ENCODE measurements around the gene PCDHB8.
A peak's percentile ranks its signal among the peaks of the same experiment; 100 is the strongest.
"Not testable (repeated sequence)": the region's sequence is repeated elsewhere in the genome, so short reads cannot be mapped to it uniquely, and the experiment has no call there.

Gene PCDHB8

GRCh38 chr5:141180313-141180712, 2.7 kb downstream of the PCDHB8 start:
- TF ChIP-seq CTCF (conservative IDR thresholded peaks at IDR 0.05; ENCODE audit: low read depth, low read length): no peak
- H3K27me3 ChIP-seq (ENCODE audit: insufficient read depth, low read depth): no peaks in the 10 kb centered on the region

GRCh38 chr5:141182248-141182647, 4.7 kb downstream of the PCDHB8 start, which contains the start of gene PCDHB16:
Gene PCDHB16, plus strand, starts transcription at chr5:141182387. Its CDS starts 173 bp downstream, at chr5:141182560.
- Histone ChIP-seq H3K36me3 (ENCODE audit: insufficient read depth) (no peaks in the 10 kb centered on the region), H3K4me3 (IDR thresholded peaks at IDR 0.05; ENCODE audit: insufficient read depth, low read depth, low read length) (no peak within 1 kb of the TSS), H3K79me2 (ENCODE audit: insufficient read depth, low read depth) (no peaks in the 10 kb centered on the region), H3K27me3 (ENCODE audit: insufficient read depth, low read depth) (no peaks in the 10 kb centered on the region), H2AFZ (ENCODE audit: low read depth) (no peak within 1 kb of the TSS), H3K9ac (no peak within 1 kb of the TSS), H4K20me1 (ENCODE audit: insufficient read depth) (no peaks in the 10 kb centered on the region), H3K4me1 (ENCODE audit: low read depth, poor library complexity, severe bottlenecking) (no peaks in the 10 kb centered on the region), H3K4me2 (no peak within 1 kb of the TSS), H3K27ac (no peak within 1 kb of the TSS)
- TF ChIP-seq CTCF (conservative IDR thresholded peaks at IDR 0.05; ENCODE audit: low read depth, low read length): no peak

More at GRCh38 chr5:141180313-141180712, 2.7 kb downstream of the PCDHB8 start:
- Histone ChIP-seq H3K79me2 (ENCODE audit: insufficient read depth, low read depth) (no peaks in the 10 kb centered on the region), H3K4me1 (ENCODE audit: low read depth, poor library complexity, severe bottlenecking) (no peaks in the 10 kb centered on the region), H3K27ac (no peak overlapping the region), H3K4me3 (IDR thresholded peaks at IDR 0.05; ENCODE audit: insufficient read depth, low read depth, low read length) (no peak overlapping the region), H2AFZ (ENCODE audit: low read depth) (no peak overlapping the region), H3K36me3 (ENCODE audit: insufficient read depth) (no peaks in the 10 kb centered on the region), H3K9ac (no peak overlapping the region), H3K4me2 (no peak overlapping the region), H4K20me1 (ENCODE audit: insufficient read depth) (no peaks in the 10 kb centered on the region)

- H3K4me1 ChIP-seq (ENCODE audit: low read depth, poor library complexity, severe bottlenecking); H3K4me3 ChIP-seq (IDR thresholded peaks at IDR 0.05; ENCODE audit: insufficient read depth, low read depth, low read length); H2AFZ ChIP-seq (ENCODE audit: low read depth); H3K9ac ChIP-seq; H4K20me1 ChIP-seq (ENCODE audit: insufficient read depth); H3K27ac ChIP-seq; H3K79me2 ChIP-seq (ENCODE audit: insufficient read depth, low read depth); H3K4me2 ChIP-seq; H3K36me3 ChIP-seq (ENCODE audit: insufficient read depth); H3K27me3 ChIP-seq (ENCODE audit: insufficient read depth, low read depth): not testable (repeated sequence)
Observed at GRCh38 chr5:141184117-141184855, 6.7 kb downstream of the PCDHB8 start.

DNA sequence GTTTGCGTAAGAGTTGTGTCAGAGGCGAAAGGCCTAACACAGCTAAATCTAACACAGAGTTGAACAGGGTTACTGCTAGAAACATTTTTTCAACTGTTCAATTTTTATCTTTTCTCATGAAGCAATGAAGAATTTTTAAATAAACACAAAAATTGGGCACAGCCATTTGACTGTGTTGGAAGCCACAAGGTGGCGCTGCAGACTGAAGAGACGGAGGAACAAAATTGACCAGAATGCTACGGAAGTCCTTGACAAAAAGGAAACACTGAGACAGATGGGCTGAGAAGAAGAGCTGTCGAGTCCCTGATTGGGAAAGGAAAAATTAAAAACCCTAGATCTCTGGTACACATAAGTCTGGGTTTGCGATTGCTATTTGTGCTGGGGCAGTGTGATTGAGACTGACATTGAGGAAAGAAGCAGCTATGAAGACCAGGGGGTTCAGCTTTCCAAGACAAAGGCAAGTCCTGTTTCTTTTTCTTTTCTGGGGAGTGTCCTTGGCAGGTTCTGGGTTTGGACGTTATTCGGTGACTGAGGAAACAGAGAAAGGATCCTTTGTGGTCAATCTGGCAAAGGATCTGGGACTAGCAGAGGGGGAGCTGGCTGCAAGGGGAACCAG, 9.4 kb downstream of the PCDHB8 start, which contains the start of gene PCDHB9:
TSS of gene PCDHB9 (plus strand) at position 265 of the 616 bp plus-strand sequence. CDS start at position 423, 158 bp downstream.
- TF ChIP-seq CTCF (conservative IDR thresholded peaks at IDR 0.05; ENCODE audit: low read depth, low read length): peak; percentile 70; the same call in 1 of the 2 replicates
- Histone ChIP-seq H3K4me3 (IDR thresholded peaks at IDR 0.05; ENCODE audit: insufficient read depth, low read depth, low read length) (no peak within 1 kb of the TSS), H3K9ac (no peak within 1 kb of the TSS), H3K4me2 (no peak within 1 kb of the TSS), H3K27ac (no peak within 1 kb of the TSS), H3K4me1 (ENCODE audit: low read depth, poor library complexity, severe bottlenecking) (no peaks in the 10 kb centered on the region), H3K36me3 (ENCODE audit: insufficient read depth) (no peaks in the 10 kb centered on the region), H3K79me2 (ENCODE audit: insufficient read depth, low read depth) (no peaks in the 10 kb centered on the region), H3K27me3 (ENCODE audit: insufficient read depth, low read depth) (no peaks in the 10 kb centered on the region), H2AFZ (ENCODE audit: low read depth) (no peak within 1 kb of the TSS), H4K20me1 (ENCODE audit: insufficient read depth) (no peaks in the 10 kb centered on the region)

GRCh38 chr5:141188682-141189081, 11.1 kb downstream of the PCDHB8 start:
- not testable (repeated sequence) for H3K4me2 ChIP-seq; H2AFZ ChIP-seq (ENCODE audit: low read depth); H3K36me3 ChIP-seq (ENCODE audit: insufficient read depth); H3K27me3 ChIP-seq (ENCODE audit: insufficient read depth, low read depth); H4K20me1 ChIP-seq (ENCODE audit: insufficient read depth); H3K4me1 ChIP-seq (ENCODE audit: low read depth, poor library complexity, severe bottlenecking); H3K27ac ChIP-seq; H3K4me3 ChIP-seq (IDR thresholded peaks at IDR 0.05; ENCODE audit: insufficient read depth, low read depth, low read length); H3K79me2 ChIP-seq (ENCODE audit: insufficient read depth, low read depth); H3K9ac ChIP-seq

DNA sequence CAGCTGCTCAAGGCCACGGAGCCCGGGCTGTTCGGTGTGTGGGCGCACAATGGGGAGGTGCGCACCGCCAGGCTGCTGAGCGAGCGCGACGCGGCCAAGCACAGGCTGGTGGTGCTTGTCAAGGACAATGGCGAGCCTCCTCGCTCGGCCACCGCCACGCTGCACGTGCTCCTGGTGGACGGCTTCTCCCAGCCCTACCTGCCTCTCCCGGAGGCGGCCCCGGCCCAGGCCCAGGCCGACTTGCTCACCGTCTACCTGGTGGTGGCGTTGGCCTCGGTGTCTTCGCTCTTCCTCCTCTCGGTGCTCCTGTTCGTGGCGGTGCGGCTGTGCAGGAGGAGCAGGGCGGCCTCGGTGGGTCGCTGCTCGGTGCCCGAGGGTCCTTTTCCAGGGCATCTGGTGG, 11.5 kb downstream of the PCDHB8 start:
- not testable (repeated sequence) for H3K36me3 ChIP-seq (ENCODE audit: insufficient read depth); H4K20me1 ChIP-seq (ENCODE audit: insufficient read depth); H3K4me1 ChIP-seq (ENCODE audit: low read depth, poor library complexity, severe bottlenecking); H3K79me2 ChIP-seq (ENCODE audit: insufficient read depth, low read depth); H3K4me2 ChIP-seq; H3K27ac ChIP-seq; H3K27me3 ChIP-seq (ENCODE audit: insufficient read depth, low read depth); H2AFZ ChIP-seq (ENCODE audit: low read depth); H3K9ac ChIP-seq; H3K4me3 ChIP-seq (IDR thresholded peaks at IDR 0.05; ENCODE audit: insufficient read depth, low read depth, low read length)
